MM.1S (cell line): ENCODE results near the gene GID8.
A peak's percentile ranks its signal among the peaks of the same experiment; 100 is the strongest.

Experiments used
- DNase-seq: peaks from one replicate; pipeline ENCODE4 v3.0.0-alpha.2; 2015
- H2AFZ ChIP-seq: fragments of 300-600 bp; sonication (generic); 2 replicates; pipeline ENCODE4 v1.6.0; 2016; ENCODE audit warnings: antibody characterized with exemption, low read length
- H3F3A ChIP-seq: fragments of 300-600 bp; sonication (generic); 2 replicates; pipeline ENCODE4 v1.6.1; 2016; ENCODE audit warnings: mild to moderate bottlenecking, antibody characterized with exemption, low read length, moderate library complexity, mixed read lengths; ENCODE audit not compliant: insufficient read depth
- H3K27ac ChIP-seq: fragments of 300-600 bp; sonication (generic); 2 replicates; pipeline ENCODE4 v1.5.1; 2016; ENCODE audit warnings: mild to moderate bottlenecking, low read length
- H3K27me3 ChIP-seq: fragments of 300-600 bp; sonication (generic); replicated peaks from 2 replicates; pipeline ENCODE4 v1.6.0; 2016; ENCODE audit warnings: low read length; ENCODE audit not compliant: insufficient read depth
- H3K36me3 ChIP-seq: fragments of 300-600 bp; sonication (generic); replicated peaks from 2 replicates; pipeline ENCODE4 v1.6.1; 2016; ENCODE audit warnings: mild to moderate bottlenecking, low read length, mixed read lengths; ENCODE audit not compliant: insufficient read depth
- H3K4me1 ChIP-seq: fragments of 300-600 bp; sonication (generic); 2 replicates; pipeline ENCODE4 v1.6.1; 2016; ENCODE audit warnings: low read length, mixed read lengths
- H3K4me2 ChIP-seq: fragments of 300-600 bp; sonication (generic); 2 replicates; pipeline ENCODE4 v1.6.0; 2016; ENCODE audit warnings: low read depth, low read length
- H3K4me3 ChIP-seq: fragments of 300-600 bp; sonication (generic); 2 replicates; pipeline ENCODE4 v1.5.1; 2016; ENCODE audit warnings: low read length, mixed read lengths
- H3K79me2 ChIP-seq: fragments of 300-600 bp; sonication (generic); 2 replicates; pipeline ENCODE4 v1.6.1; 2016; ENCODE audit warnings: mixed run types, low read length, mixed read lengths
- H3K9ac ChIP-seq: fragments of 300-600 bp; sonication (generic); 2 replicates; pipeline ENCODE4 v1.6.1; 2016; ENCODE audit warnings: low read length, mixed read lengths
- H3K9me2 ChIP-seq: fragments of 300-600 bp; sonication (generic); replicated peaks from 2 replicates; pipeline ENCODE4 v1.6.1; 2016; ENCODE audit warnings: mild to moderate bottlenecking, low read length, mixed read lengths; ENCODE audit not compliant: insufficient read depth
- H3K9me3 ChIP-seq: fragments of 300-600 bp; sonication (generic); replicated peaks from 2 replicates; pipeline ENCODE4 v1.6.1; 2016; ENCODE audit warnings: mild to moderate bottlenecking, low read length, mixed read lengths; ENCODE audit not compliant: insufficient read depth
- H4K20me1 ChIP-seq: fragments of 300-600 bp; sonication (generic); 2 replicates; pipeline ENCODE4 v1.6.1; 2016; ENCODE audit warnings: mild to moderate bottlenecking, low read length, moderate library complexity, mixed read lengths; ENCODE audit not compliant: insufficient read depth
- EZH2 ChIP-seq: fragments of 300-600 bp; sonication (generic); optimal IDR thresholded peaks from 2 replicates; pipeline ENCODE3; 2017; ENCODE audit warnings: low read depth, mild to moderate bottlenecking, antibody characterized with exemption, low read length, mixed read lengths
- EZH2phosphoT487 ChIP-seq: fragments of 300-600 bp; sonication (generic); IDR thresholded peaks from 2 replicates; pipeline ENCODE4 v1.6.1; 2018; ENCODE audit warnings: antibody characterized with exemption, low read length
- TF ChIP-seq, protein P1 (sequence below): fragments of 300-600 bp; sonication (generic); IDR thresholded peaks from 2 replicates; pipeline ENCODE4 v1.5.1; 2016; ENCODE audit warnings: antibody characterized with exemption, low read length, mixed read lengths

The GID8 gene

DNA sequence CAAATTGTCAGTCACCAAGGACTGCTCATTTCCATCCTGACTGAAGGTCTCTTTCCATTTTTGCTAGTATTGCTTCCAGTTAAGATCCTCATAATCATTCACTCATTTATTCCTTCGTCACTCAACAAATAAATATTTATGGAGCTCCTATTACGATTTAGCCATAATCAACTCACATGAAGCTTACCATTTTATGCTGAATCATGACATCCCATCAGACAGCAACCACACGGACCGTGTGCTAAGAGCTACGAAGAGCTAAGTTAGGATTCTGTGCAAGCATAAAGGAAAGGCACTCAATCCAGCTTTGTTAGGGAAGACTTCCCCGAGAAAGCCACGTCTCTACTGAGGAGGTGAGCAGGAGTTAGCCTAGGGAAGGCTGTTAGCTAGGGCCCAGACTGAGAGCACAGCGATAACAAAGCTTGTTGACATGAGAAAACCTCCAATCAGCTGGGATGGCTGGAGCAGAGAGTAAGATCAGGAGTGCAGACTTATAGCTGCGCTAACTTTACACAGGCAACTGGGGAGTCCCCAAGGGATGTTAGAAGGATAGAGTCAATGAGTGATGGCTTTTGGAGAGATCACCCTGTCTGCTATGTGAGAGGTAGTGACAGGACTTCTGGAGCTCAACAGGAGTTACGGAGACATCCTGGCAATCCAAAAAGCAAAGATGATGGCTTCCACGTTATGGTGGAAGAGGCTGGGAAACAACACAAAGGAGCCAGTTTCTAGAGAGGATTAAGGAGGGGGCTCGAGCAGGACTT, 2.6 kb upstream of the GID8 start:
- TF ChIP-seq, protein P1, sequence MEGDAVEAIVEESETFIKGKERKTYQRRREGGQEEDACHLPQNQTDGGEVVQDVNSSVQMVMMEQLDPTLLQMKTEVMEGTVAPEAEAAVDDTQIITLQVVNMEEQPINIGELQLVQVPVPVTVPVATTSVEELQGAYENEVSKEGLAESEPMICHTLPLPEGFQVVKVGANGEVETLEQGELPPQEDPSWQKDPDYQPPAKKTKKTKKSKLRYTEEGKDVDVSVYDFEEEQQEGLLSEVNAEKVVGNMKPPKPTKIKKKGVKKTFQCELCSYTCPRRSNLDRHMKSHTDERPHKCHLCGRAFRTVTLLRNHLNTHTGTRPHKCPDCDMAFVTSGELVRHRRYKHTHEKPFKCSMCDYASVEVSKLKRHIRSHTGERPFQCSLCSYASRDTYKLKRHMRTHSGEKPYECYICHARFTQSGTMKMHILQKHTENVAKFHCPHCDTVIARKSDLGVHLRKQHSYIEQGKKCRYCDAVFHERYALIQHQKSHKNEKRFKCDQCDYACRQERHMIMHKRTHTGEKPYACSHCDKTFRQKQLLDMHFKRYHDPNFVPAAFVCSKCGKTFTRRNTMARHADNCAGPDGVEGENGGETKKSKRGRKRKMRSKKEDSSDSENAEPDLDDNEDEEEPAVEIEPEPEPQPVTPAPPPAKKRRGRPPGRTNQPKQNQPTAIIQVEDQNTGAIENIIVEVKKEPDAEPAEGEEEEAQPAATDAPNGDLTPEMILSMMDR: no peak
- TF ChIP-seq EZH2phosphoT487 (no peak), EZH2 (no peak)
- Histone ChIP-seq H4K20me1 (peaks cover 11% of the 10 kb centered on the region; the same call in 1 of the 2 replicates), H2AFZ (no peak overlapping the region), H3K27me3 (no peaks in the 10 kb centered on the region), H3K79me2 (peaks cover 94% of the 10 kb centered on the region), H3K4me2 (no peak overlapping the region), H3K4me1 (peaks cover 18% of the 10 kb centered on the region), H3K9me2 (no peaks in the 10 kb centered on the region), H3K36me3 (no peaks in the 10 kb centered on the region; the same call in 1 of the 2 replicates), H3F3A (peaks cover 8% of the 10 kb centered on the region), H3K27ac (no peak overlapping the region), H3K9me3 (no peaks in the 10 kb centered on the region), H3K9ac (no peak overlapping the region), H3K4me3 (no peak overlapping the region)
- DNase-seq: no peak

DNA sequence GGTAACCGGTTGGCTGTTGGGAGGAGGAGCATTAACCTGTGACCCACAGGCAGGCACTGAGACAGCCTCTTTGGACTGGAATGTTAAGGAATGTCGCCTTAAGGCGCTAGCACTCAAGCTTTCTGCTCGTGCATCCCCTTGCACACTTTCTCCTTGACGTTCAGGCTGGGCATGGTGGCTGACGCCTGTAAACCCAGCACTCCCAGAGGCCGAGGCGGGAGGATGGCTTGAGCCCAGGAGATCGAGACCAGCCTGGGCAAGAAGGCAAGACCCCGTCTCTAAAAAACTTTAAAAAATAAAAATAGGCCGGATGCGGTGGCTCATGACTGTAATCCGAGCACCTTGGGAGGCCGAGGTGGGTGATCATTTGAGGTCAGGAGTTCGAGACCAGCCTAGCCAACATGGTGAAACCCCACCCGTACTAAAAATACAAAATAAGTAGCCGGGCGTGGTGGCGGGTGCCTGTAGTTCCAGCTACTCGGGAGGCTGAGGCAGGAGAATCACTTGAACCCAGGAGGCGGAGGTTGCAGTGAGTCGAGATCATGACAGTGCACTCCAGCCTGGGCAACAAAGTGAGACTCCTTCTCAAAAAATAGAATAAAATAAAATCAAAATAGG, 1.9 kb upstream of the GID8 start:
- H3K9me3 ChIP-seq: no peaks in the 10 kb centered on the region
- H3K4me3 ChIP-seq: no peak overlapping the region; the same call in 1 of the 2 replicates
- no peak for DNase-seq
- peaks cover 94% of the 10 kb centered on the region for H3K79me2 ChIP-seq
- H2AFZ ChIP-seq: no peak overlapping the region
- no peaks in the 10 kb centered on the region for H3K27me3 ChIP-seq
- H3K36me3 ChIP-seq: no peaks in the 10 kb centered on the region; the same call in 1 of the 2 replicates
- no peak for TF ChIP-seq EZH2phosphoT487
- TF ChIP-seq, protein P1: no peak
- no peak for TF ChIP-seq EZH2
- peaks cover 8% of the 10 kb centered on the region for H3F3A ChIP-seq
- peak overlapping the region; percentile 85; the same call in 1 of the 2 replicates for H3K4me2 ChIP-seq
- H4K20me1 ChIP-seq: peaks cover 11% of the 10 kb centered on the region; the same call in 1 of the 2 replicates
- H3K4me1 ChIP-seq: peaks cover 18% of the 10 kb centered on the region
- no peak overlapping the region for H3K27ac ChIP-seq
- no peaks in the 10 kb centered on the region for H3K9me2 ChIP-seq
- no peak overlapping the region for H3K9ac ChIP-seq

- Histone ChIP-seq H3K9ac (peak overlapping the region; percentile 98), H4K20me1 (0 out of 2 replicates have a peak, but pooled peaks cover 11% of the 10 kb centered on the region), H3K4me1 (peaks cover 18% of the 10 kb centered on the region), H3K27me3 (no peaks in the 10 kb centered on the region), H3K4me3 (peak overlapping the region; percentile 100), H3K36me3 (no peaks in the 10 kb centered on the region; the same call in 1 of the 2 replicates), H3K9me2 (no peaks in the 10 kb centered on the region), H3K27ac (peak overlapping the region; percentile 76), H3K79me2 (peaks cover 94% of the 10 kb centered on the region), H3K4me2 (peak overlapping the region; percentile 85), H3K9me3 (no peaks in the 10 kb centered on the region), H2AFZ (peak overlapping the region; percentile 97), H3F3A (peaks cover 8% of the 10 kb centered on the region)
- TF ChIP-seq, protein P1: no peak
- no peak for TF ChIP-seq EZH2phosphoT487
- TF ChIP-seq EZH2: no peak
- peak; percentile 97 for DNase-seq
Observed at GRCh38 chr20:62937268-62938104, 461 bp upstream of the GID8 start.
